Measurements from ENCODE around the gene ATP4B. TPM values are rescaled to one million over a fixed set of nuclear protein-coding genes. Genes with fewer than 3 reads are reported as not detected.

The ATP4B gene
- total and polyA plus RNA-seq, 2 donors from 2014 or later, result 0.16 to 0.45 TPM

DNA sequence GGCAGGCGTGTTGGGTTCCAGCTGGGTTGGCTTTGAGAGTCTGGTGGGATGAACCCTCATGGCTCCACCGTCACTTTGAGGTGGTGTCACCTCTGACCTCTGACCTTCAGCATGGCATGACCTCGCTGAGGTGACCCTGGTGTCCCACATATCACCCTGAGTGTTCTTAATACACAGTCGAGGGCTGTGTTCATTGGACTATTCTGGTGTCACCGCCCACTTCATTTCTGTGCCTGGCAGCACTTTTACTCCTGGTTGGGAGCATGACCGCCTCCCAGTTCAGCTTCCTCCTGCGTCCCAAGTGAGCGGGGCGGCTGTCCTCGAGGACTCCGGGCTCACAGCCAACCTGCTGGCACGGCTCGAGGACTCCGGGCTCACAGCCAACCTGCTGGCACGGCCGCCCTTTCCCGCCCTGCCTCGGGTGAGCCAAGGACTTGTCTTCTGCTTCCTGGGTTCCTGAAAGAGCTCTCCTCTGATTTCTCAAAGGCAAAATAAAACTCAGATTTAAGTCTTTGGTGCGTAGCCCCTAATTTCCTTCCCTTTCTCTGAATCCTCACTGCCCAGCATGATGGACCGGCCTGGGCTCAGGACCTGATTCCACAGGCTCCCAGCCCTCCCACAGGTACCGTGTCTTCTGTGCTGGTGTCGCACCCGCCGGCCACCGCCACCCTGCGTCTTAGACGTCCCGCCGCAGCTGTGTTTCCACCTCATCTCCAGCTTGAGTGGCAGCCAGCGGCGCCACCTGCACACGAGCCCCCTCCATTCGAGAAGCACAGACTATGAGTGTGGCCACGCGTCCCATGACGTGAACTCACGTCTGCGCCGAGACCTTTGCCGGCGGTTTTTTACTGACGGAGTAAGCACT is 10.4 kb downstream of the ATP4B start:
- no peaks in the 10 kb centered on the region for H3K36me3 ChIP-seq (ENCODE audit: control insufficient read depth in 2 of 3, insufficient read depth in 3 of 3, low read length in 3 of 3)
- H3K4me1 ChIP-seq (ENCODE audit: control insufficient read depth in 2 of 3, insufficient read depth in 2 of 3, low read depth in 1 of 3, low read length in 3 of 3), result peaks cover 5 to 12% (median 9%) of the 10 kb centered on the region in 3 donors
- no peaks in the 10 kb centered on the region for H3K27me3 ChIP-seq (ENCODE audit: control insufficient read depth, insufficient read depth, low read length)
- peak overlapping the region; percentile 71 to 84 for H3K27ac ChIP-seq (ENCODE audit: low read depth in 2 of 2, low read length in 2 of 2)
- H3K9ac ChIP-seq (ENCODE audit: low read length in 3 of 3), result no peak overlapping the region
- DNase-seq (peak in 4 of 5 donors; percentile 22 to 96 (median 55)), FAIRE-seq (peak; percentile 90)
- TF ChIP-seq, protein P1, sequence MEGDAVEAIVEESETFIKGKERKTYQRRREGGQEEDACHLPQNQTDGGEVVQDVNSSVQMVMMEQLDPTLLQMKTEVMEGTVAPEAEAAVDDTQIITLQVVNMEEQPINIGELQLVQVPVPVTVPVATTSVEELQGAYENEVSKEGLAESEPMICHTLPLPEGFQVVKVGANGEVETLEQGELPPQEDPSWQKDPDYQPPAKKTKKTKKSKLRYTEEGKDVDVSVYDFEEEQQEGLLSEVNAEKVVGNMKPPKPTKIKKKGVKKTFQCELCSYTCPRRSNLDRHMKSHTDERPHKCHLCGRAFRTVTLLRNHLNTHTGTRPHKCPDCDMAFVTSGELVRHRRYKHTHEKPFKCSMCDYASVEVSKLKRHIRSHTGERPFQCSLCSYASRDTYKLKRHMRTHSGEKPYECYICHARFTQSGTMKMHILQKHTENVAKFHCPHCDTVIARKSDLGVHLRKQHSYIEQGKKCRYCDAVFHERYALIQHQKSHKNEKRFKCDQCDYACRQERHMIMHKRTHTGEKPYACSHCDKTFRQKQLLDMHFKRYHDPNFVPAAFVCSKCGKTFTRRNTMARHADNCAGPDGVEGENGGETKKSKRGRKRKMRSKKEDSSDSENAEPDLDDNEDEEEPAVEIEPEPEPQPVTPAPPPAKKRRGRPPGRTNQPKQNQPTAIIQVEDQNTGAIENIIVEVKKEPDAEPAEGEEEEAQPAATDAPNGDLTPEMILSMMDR (IDR thresholded peaks at IDR 0.05; ENCODE audit: borderline replicate concordance, extremely low read depth, insufficient read depth), result no peak
- H3K9me3 ChIP-seq (ENCODE audit: control insufficient read depth in 2 of 3, insufficient read depth in 1 of 3, low read length in 3 of 3), result no peaks in the 10 kb centered on the region
- intact Hi-C loops (cut with DNase I), result no loop called here
- H3K4me3 ChIP-seq (ENCODE audit: low read length in 3 of 3), result no peak overlapping the region

DNA sequence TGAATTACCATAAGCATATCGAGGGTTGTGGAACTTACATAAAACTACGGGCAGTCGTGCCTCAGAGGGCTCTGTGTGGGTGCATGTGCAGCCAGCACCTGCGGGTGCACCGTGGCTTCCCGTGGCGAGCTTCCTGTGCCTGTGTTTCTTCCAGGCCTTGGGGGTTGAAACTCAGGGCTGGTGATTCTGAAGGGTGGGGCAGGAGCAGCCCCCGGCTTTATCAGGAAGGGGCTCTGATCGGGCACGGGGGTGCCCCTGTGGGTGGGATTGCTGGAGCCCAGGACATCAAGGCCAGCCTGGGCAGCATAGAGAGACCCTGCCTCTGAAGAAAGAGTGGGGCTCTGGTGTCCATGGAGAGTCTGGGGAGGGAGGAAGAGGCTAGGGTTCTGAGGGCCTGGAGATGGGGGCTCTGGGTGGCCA is 11.1 kb downstream of the ATP4B start:
- DNase-seq, result peak in 2 of 5 donors; percentile 43 to 69
- no peak for FAIRE-seq
- peaks cover 5 to 12% (median 9%) of the 10 kb centered on the region in 3 donors for H3K4me1 ChIP-seq (ENCODE audit: control insufficient read depth in 2 of 3, insufficient read depth in 2 of 3, low read depth in 1 of 3, low read length in 3 of 3)
- peak overlapping the region; percentile 10 to 71 for H3K27ac ChIP-seq (ENCODE audit: low read depth in 2 of 2, low read length in 2 of 2)
- no peaks in the 10 kb centered on the region for H3K36me3 ChIP-seq (ENCODE audit: control insufficient read depth in 2 of 3, insufficient read depth in 3 of 3, low read length in 3 of 3)
- TF ChIP-seq, protein P1 (IDR thresholded peaks at IDR 0.05; ENCODE audit: borderline replicate concordance, extremely low read depth, insufficient read depth), result no peak
- no peak overlapping the region for H3K9ac ChIP-seq (ENCODE audit: low read length in 3 of 3)
- no peaks in the 10 kb centered on the region for H3K9me3 ChIP-seq (ENCODE audit: control insufficient read depth in 2 of 3, insufficient read depth in 1 of 3, low read length in 3 of 3)
- H3K27me3 ChIP-seq (ENCODE audit: control insufficient read depth, insufficient read depth, low read length), result no peaks in the 10 kb centered on the region
- intact Hi-C loops (cut with DNase I), result no loop called here
- no peak overlapping the region for H3K4me3 ChIP-seq (ENCODE audit: low read length in 3 of 3)

DNA sequence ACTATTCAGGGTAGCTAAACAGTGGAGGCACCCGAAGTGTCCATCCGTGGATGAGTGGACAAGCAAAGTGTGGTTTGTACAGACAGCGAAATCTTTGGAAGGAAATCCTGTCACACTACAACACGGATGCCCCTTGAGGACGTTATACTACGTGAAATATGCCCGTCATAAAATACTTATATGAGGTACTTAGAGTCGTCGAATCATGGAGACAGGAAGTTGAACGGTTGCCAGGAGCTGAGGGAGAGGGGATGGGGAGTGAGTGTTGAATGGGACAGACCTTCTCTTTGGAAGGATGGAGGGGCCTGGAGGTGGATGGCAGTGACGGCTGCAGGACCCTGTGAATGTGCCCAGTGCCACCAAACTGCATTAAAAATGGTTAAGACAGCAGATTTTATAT is 11.6 kb downstream of the ATP4B start:
- H3K9ac ChIP-seq (ENCODE audit: low read length in 3 of 3), result no peak overlapping the region
- FAIRE-seq (no peak), DNase-seq (peak in 2 of 5 donors; percentile 28 to 39)
- H3K4me3 ChIP-seq (ENCODE audit: low read length in 3 of 3), result no peak overlapping the region
- H3K36me3 ChIP-seq (ENCODE audit: control insufficient read depth in 2 of 3, insufficient read depth in 3 of 3, low read length in 3 of 3), result no peaks in the 10 kb centered on the region
- no peak overlapping the region for H3K27ac ChIP-seq (ENCODE audit: low read depth in 2 of 2, low read length in 2 of 2)
- H3K27me3 ChIP-seq (ENCODE audit: control insufficient read depth, insufficient read depth, low read length), result no peaks in the 10 kb centered on the region
- H3K4me1 ChIP-seq (ENCODE audit: control insufficient read depth in 2 of 3, insufficient read depth in 2 of 3, low read depth in 1 of 3, low read length in 3 of 3), result peaks cover 5 to 12% (median 9%) of the 10 kb centered on the region in 3 donors
- intact Hi-C loops (cut with DNase I), result no loop called here
- TF ChIP-seq, protein P1 (IDR thresholded peaks at IDR 0.05; ENCODE audit: borderline replicate concordance, extremely low read depth, insufficient read depth), result no peak
- no peaks in the 10 kb centered on the region for H3K9me3 ChIP-seq (ENCODE audit: control insufficient read depth in 2 of 3, insufficient read depth in 1 of 3, low read length in 3 of 3)
